H1 (cell line): ENCODE data around the gene UHRF2. TPM values are rescaled to one million over a fixed set of nuclear protein-coding genes. Genes with fewer than 3 reads are reported as not detected.

ENCODE experiments used
- CTCF ChIA-PET: fragments of 300-600 bp; sonication (Branson Sonifier 250); formaldehyde crosslinking; loops from one replicate; lab custom pipeline; 2021; ENCODE audit not compliant: partially characterized antibody; lab: Charles Lee
- POLR2A ChIA-PET: fragments of 300-600 bp; sonication (Branson Sonifier 250); formaldehyde crosslinking; loops from one replicate; lab custom pipeline; 2021; ENCODE audit warnings: inconsistent platforms; ENCODE audit not compliant: partially characterized antibody; lab: Charles Lee
- DNase-seq, 2 experiments: peaks; one replicate each; pipeline versions ENCODE4 v3.0.0 to v3.0.0-alpha.2; 2010 to 2022; ENCODE audit warnings: low spot score in 2 of 2, low read depth in 1 of 2, mixed read lengths in 1 of 2
- FAIRE-seq: peaks from 2 replicates; lab custom pipeline; 2011; peaks lifted over from hg19 to GRCh38; lab: Jason Lieb, UNC
- H2AFZ ChIP-seq: 2 replicates; pipeline ENCODE4 v1.8.1; 2012; ENCODE audit warnings: low read length, inconsistent platforms
- H2AK5ac ChIP-seq: 2 replicates; pipeline ENCODE4 v1.6.1; 2013; ENCODE audit warnings: low read depth, low read length
- H2BK120ac ChIP-seq: replicated peaks from 2 replicates; pipeline ENCODE3; 2013; ENCODE audit warnings: low read depth, low read length, inconsistent platforms
- H2BK12ac ChIP-seq: 2 replicates; pipeline ENCODE4 v1.6.1; 2013; ENCODE audit warnings: low read depth, low read length
- H2BK15ac ChIP-seq: 2 replicates; pipeline ENCODE4 v1.6.1; 2013; ENCODE audit warnings: low read length
- H2BK20ac ChIP-seq: 2 replicates; pipeline ENCODE4 v1.6.1; 2013; ENCODE audit warnings: low read length
- H2BK5ac ChIP-seq: 2 replicates; pipeline ENCODE4 v1.6.1; 2013; ENCODE audit warnings: low read depth, low read length
- H3K14ac ChIP-seq: 2 replicates; pipeline ENCODE4 v1.6.1; 2013; ENCODE audit warnings: inconsistent platforms; ENCODE audit not compliant: insufficient read length
- H3K18ac ChIP-seq: 2 replicates; pipeline ENCODE4 v1.6.1; 2013; ENCODE audit warnings: low read length; ENCODE audit errors: extremely low read depth
- H3K23ac ChIP-seq: 2 replicates; pipeline ENCODE4 v1.6.1; 2013; ENCODE audit warnings: inconsistent platforms; ENCODE audit not compliant: insufficient read length
- H3K23me2 ChIP-seq: 2 replicates; pipeline ENCODE4 v1.6.1; 2013; ENCODE audit warnings: low read depth, low read length
- H3K27ac ChIP-seq: 2 replicates; pipeline ENCODE4 v1.6.1; 2011; ENCODE audit warnings: low read depth, low read length, inconsistent platforms
- H3K27me3 ChIP-seq, 4 experiments: replicated peaks in 1 of 4; 1 replicate in 1 of 4; 2 replicates in 3 of 4; pipeline versions ENCODE4 v1.6.1 to v1.8.1; 2011 to 2013; ENCODE audit warnings: low read length in 3 of 4, mild to moderate bottlenecking in 3 of 4, inconsistent platforms in 2 of 4, mixed read lengths in 2 of 4, moderate library complexity in 1 of 4; ENCODE audit not compliant: control insufficient read depth in 3 of 4, insufficient read depth in 3 of 4; ENCODE audit errors: extremely low read depth in 1 of 4
- H3K36me3 ChIP-seq, 4 experiments: 2 replicates each; pipeline versions ENCODE4 v1.6.1 to v1.8.1; 2011 to 2013; ENCODE audit warnings: mild to moderate bottlenecking in 4 of 4, low read length in 3 of 4, moderate library complexity in 2 of 4, control low read depth in 1 of 4, inconsistent platforms in 1 of 4; ENCODE audit not compliant: insufficient read depth in 4 of 4, control insufficient read depth in 2 of 4
- H3K4ac ChIP-seq: replicated peaks from 2 replicates; pipeline ENCODE3; 2013; ENCODE audit warnings: low read length, low read depth, mixed read lengths, inconsistent platforms; ENCODE audit not compliant: insufficient read length
- H3K4me1 ChIP-seq, 4 experiments: replicated peaks in 1 of 4; 1 replicate in 1 of 4; 2 replicates in 3 of 4; pipeline versions ENCODE4 v1.6.1 to v1.8.1; 2011 to 2013; ENCODE audit warnings: low read length in 3 of 4, inconsistent platforms in 2 of 4, mixed read lengths in 1 of 4; ENCODE audit not compliant: insufficient read depth in 4 of 4, control insufficient read depth in 3 of 4
- H3K4me2 ChIP-seq, 2 experiments: 2 replicates each; pipeline versions ENCODE4 v1.6.1 to v1.8.1; 2011 to 2013; ENCODE audit warnings: low read depth in 2 of 2, low read length in 2 of 2, control low read depth in 1 of 2, inconsistent platforms in 1 of 2, mild to moderate bottlenecking in 1 of 2; ENCODE audit not compliant: insufficient read depth in 1 of 2
- H3K4me3 ChIP-seq, 4 experiments: fragments of 200-600, 300-600 bp in 1 of 4; sonication (generic), shearing (Covaris generic), sonication (Bioruptor Twin) in 1 of 4; 2 replicates each; pipeline versions ENCODE4 v1.5.1 to v1.8.1; 2011 to 2016; ENCODE audit warnings: low read length in 4 of 4, low read depth in 3 of 4, control low read depth in 2 of 4, inconsistent platforms in 2 of 4, mild to moderate bottlenecking in 2 of 4, mixed read lengths in 1 of 4, moderate library complexity in 1 of 4; ENCODE audit not compliant: insufficient read depth in 2 of 4; ENCODE audit errors: extremely low read depth in 1 of 4
- H3K56ac ChIP-seq: replicated peaks from 2 replicates; pipeline ENCODE3; 2013; ENCODE audit warnings: low read depth, mild to moderate bottlenecking, mixed read lengths, low read length, inconsistent platforms; ENCODE audit not compliant: insufficient read length
- H3K79me1 ChIP-seq: 2 replicates; pipeline ENCODE4 v1.6.1; 2013; ENCODE audit warnings: low read depth, low read length, control low read depth
- H3K79me2 ChIP-seq, 2 experiments: 2 replicates each; pipeline versions ENCODE4 v1.6.1 to v1.8.1; 2012 to 2013; ENCODE audit warnings: low read length in 2 of 2, mild to moderate bottlenecking in 2 of 2, inconsistent platforms in 1 of 2; ENCODE audit not compliant: insufficient read depth in 2 of 2, control insufficient read depth in 1 of 2
- H3K9ac ChIP-seq, 4 experiments: replicated peaks in 1 of 4; 1 replicate in 1 of 4; 2 replicates in 3 of 4; pipeline versions ENCODE4 v1.6.1 to v1.8.1; 2011 to 2013; ENCODE audit warnings: low read depth in 3 of 4, low read length in 3 of 4, control low read depth in 2 of 4, mild to moderate bottlenecking in 2 of 4, moderate library complexity in 2 of 4, inconsistent platforms in 1 of 4; ENCODE audit errors: extremely low read depth in 1 of 4
- H3K9me3 ChIP-seq, 2 experiments: 2 replicates each; pipeline versions ENCODE4 v1.6.1 to v1.8.1; 2012 to 2013; ENCODE audit warnings: mild to moderate bottlenecking in 2 of 2, moderate library complexity in 2 of 2, control low read depth in 1 of 2, inconsistent platforms in 1 of 2, low read depth in 1 of 2, low read length in 1 of 2, mixed read lengths in 1 of 2; ENCODE audit not compliant: insufficient read depth in 2 of 2
- H4K20me1 ChIP-seq, 2 experiments: replicated peaks in 1 of 2; 2 replicates each; pipeline versions ENCODE3 to v1.8.1; 2011 to 2013; ENCODE audit warnings: inconsistent platforms in 2 of 2, low read length in 2 of 2, mild to moderate bottlenecking in 1 of 2; ENCODE audit not compliant: insufficient read depth in 2 of 2, control insufficient read depth in 1 of 2
- H4K5ac ChIP-seq: 2 replicates; pipeline ENCODE4 v1.6.1; 2013; ENCODE audit warnings: low read length, low read depth, mixed read lengths, inconsistent platforms; ENCODE audit not compliant: insufficient read length
- H4K8ac ChIP-seq: 2 replicates; pipeline ENCODE4 v1.8.0; 2013; ENCODE audit warnings: mild to moderate bottlenecking, moderate library complexity, low read length, inconsistent platforms; ENCODE audit not compliant: insufficient read depth; ENCODE audit errors: extremely low read depth
- H4K91ac ChIP-seq: replicated peaks from 2 replicates; pipeline ENCODE3; 2013; ENCODE audit warnings: low read length, mixed read lengths, inconsistent platforms; ENCODE audit not compliant: insufficient read length
- ASH2L ChIP-seq: fragments of 200-600, 300-600 bp; sonication (generic); IDR thresholded peaks from one replicate; pipeline ENCODE4 v1.7.1; 2017; ENCODE audit warnings: low read length
- EGR1 ChIP-seq: IDR thresholded peaks from 2 replicates; pipeline ENCODE4 v1.6.1; 2011; ENCODE audit warnings: low read depth, low read length, borderline replicate concordance
- MAX ChIP-seq: IDR thresholded peaks from 2 replicates; pipeline ENCODE4 v1.6.1; 2012; ENCODE audit warnings: inconsistent platforms
- WGBS, 2 experiments: shearing (Covaris generic) in 1 of 2; methylation state at CpG; one replicate each; pipeline versions ENCODE4 v1.1.6 to v1.1.7; 2013 to 2015; ENCODE audit warnings: low lambda C conversion rate in 2 of 2, mixed read lengths in 2 of 2, inconsistent platforms in 1 of 2, low coverage in 1 of 2, missing lambda C conversion rate in 1 of 2; ENCODE audit not compliant: insufficient replicate concordance in 2 of 2, insufficient coverage in 1 of 2, insufficient read length in 1 of 2; ENCODE audit errors: extremely low coverage in 1 of 2, missing lambda C conversion rate in 1 of 2; 5-methylcytosine and 5-hydroxymethylcytosine counted together
- polyA plus RNA-seq, 7 experiments: library from polyadenylated mRNA; depleted of rRNA in 3 of 7; stranded (reverse) in 5 of 7; unstranded in 2 of 7; fragments of >200 nt in 5 of 7; fragments of 200-250 nt in 2 of 7; gene quantifications; 1 replicate in 5 of 7; 2 replicates in 1 of 7; 4 replicates in 1 of 7; pipeline versions ENCODE4 v1.2.1 to v1.2.3, GENCODE V29; 2011 to 2013; ENCODE audit warnings: missing spikeins in 2 of 7, mixed read lengths in 2 of 7
- total RNA-seq: library from RNA; stranded (reverse); fragmentation: NEBNext Ultra II Directional; extraction: Animal tissue kit (Norgen Biotek cat#: 25700); gene quantifications from 2 replicates; pipeline ENCODE4 v1.2.1, GENCODE V29; 2021

UHRF2 gene
- total and polyA plus RNA-seq, 2 of the 8 experiments (the other 6 are each of a cell fraction or from before 2014, with no cell fraction given) = 31.8 to 48.0 TPM

GRCh38 chr9:6553866-6554265, 140.9 kb downstream of the UHRF2 start:
- Histone ChIP-seq H3K14ac (no peak overlapping the region), H3K9ac (no peak overlapping the region), H2BK120ac (no peak overlapping the region), H3K4me2 (no peak overlapping the region), H3K79me2 (no peaks in the 10 kb centered on the region), H3K4me3 (no peak overlapping the region), H3K18ac (no peak overlapping the region), H3K56ac (no peak overlapping the region), H2AFZ (no peak overlapping the region), H3K23me2 (no peaks in the 10 kb centered on the region), H4K8ac (no peak overlapping the region), H3K79me1 (no peaks in the 10 kb centered on the region), H3K9me3 (no peaks in the 10 kb centered on the region), H2BK15ac (no peak overlapping the region), H4K5ac (no peak overlapping the region), H4K91ac (no peak overlapping the region), H2BK5ac (no peak overlapping the region), H3K4me1 (peaks cover 0 to 5% (median 2%) of the 10 kb centered on the region in 4 experiments; a peak in 2 of 7 replicates), H2AK5ac (no peak overlapping the region), H4K20me1 (no peaks in the 10 kb centered on the region), H3K23ac (no peak overlapping the region), H3K4ac (no peak overlapping the region), H3K36me3 (peaks cover 0 to 9% (median 3%) of the 10 kb centered on the region in 4 experiments; a peak in 6 of 8 replicates), H2BK20ac (no peak overlapping the region), H3K27ac (no peak overlapping the region), H3K27me3 (no peaks in the 10 kb centered on the region), H2BK12ac (no peak overlapping the region)
- ChIA-PET POLR2A (no interaction called here), CTCF (interaction anchor here (0.7 to 1.1 kb wide), 2 partner anchors 14 to 632 kb away, joined by 3 to 4 read pairs; no protein-coding TSS in a partner anchor)
- WGBS, 2 experiments = 88% methylated on average over 1 of the region's 1 CpG; no CpG with 5 or more reads in 1 of the 2 experiments
- DNase-seq = no peak
- FAIRE-seq = no peak
- TF ChIP-seq EGR1 (no peak), MAX (no peak), ASH2L (no peak)
